ENCODE data around the gene FMC1.
"Not testable (repeated sequence)": the region's sequence is repeated elsewhere in the genome, so short reads cannot be mapped to it uniquely, and the experiment has no call there.

The FMC1 gene

DNA sequence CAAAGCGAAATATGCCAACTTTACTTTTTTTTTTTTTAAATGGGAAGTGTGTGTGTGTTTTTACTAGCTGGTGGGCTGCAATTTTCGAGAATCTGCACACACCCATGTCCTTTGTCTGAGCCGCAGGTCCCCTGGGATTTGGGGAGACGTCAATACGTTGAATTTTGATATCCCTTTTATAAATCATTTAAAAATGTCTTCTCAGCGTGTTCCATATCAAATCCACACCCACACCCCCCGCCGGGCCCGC, 404 bp upstream of the FMC1 start:
- DNase-seq, result peak; percentile 62

DNA sequence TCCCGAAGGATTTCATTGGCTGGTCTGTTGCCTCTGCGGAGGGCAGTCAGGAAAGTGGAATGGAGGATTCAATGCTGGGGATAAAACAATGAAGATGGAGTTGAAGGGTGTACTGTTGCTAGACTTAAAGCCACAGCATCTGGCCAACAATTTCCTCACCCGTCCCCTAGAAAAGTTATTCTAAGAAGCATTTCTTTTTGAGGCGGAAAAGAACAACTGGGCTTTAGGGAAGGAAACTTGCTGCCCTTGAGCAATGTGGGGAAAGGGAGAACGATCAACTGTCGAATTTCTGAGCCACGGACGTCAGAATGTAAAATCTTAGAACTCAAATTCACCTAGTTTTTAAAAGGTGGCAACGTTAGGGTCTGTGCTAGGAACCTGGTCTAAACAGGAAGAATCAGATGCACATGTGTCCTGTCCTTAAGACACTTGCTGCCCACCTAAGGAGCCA, 664 bp downstream of the FMC1 start:
- DNase-seq, result no peak

DNA sequence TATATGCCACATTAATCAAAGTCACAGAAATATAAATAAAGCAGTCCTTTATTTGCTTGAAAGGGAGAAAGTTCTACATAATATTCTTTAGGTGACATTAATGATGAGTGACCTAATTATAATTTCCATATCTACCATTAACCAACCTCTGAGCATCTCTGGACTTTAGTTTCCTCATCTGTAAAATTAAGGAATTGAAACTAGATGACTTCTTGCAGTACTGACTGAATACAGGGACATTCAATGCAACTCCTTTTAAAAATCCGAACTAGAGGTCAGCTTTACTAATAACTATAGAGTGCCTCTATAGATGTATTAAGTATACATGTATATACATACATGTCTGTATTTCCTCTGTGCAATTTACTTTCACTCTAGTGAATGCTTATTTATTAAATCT, 3.9 kb downstream of the FMC1 start:
- no peak for DNase-seq

DNA sequence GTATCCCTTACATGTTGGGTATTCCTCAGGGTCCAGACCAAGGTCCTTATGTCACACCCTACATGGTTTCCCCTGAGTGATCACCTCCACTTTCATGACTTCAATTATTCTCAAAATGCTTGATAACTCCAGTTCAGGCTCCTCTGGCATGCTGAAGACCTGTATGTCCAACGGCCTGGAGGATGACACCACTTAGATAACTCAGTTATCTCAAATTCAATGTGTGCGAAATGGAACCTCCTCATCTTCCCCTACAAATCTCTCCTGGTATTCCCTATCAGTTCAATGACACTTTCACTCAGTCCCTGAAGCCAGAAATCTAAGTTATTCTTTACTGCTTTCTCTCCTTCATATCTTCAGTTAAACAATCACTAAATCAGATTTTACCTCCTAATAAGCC, 9.9 kb downstream of the FMC1 start:
- no peak for DNase-seq

DNA sequence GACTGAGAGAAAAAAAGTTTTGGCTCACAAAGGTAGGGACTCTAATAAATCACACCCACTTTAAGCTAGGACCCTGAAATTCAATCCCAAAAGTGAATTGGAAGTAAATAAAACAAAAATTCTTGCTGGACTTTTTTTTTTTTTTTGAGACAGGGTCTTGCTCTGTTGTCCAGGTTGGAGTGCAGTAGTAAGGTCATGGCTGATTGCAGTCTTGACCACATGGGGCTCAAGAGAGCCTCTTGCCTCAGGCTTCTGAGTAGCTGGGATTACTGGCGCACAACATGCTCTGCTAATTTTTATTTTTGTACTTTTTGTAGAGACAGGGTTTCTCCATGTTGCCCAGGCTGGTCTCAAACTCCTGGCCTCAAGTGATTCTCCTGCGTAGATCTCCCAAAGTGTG, 13.6 kb downstream of the FMC1 start:
- DNase-seq, result no peak

DNA sequence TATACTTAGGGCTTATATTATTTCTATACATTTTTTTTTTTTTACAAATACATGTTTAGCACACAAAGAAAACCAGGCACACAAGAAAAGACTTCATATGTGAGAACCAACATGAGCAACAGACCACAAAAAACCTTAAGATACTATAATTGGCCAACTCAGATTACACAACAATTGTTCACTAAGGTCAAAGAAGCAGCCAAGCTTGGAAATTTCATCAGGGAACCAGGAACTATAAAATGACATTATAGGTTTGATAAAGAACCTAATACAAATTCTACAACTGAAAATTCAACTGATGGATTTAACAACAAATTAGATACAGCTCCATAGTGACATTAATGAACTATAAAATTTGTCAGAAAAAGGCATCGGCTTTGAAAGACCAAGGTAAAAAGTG, 14.2 kb downstream of the FMC1 start:
- DNase-seq, result no peak

DNA sequence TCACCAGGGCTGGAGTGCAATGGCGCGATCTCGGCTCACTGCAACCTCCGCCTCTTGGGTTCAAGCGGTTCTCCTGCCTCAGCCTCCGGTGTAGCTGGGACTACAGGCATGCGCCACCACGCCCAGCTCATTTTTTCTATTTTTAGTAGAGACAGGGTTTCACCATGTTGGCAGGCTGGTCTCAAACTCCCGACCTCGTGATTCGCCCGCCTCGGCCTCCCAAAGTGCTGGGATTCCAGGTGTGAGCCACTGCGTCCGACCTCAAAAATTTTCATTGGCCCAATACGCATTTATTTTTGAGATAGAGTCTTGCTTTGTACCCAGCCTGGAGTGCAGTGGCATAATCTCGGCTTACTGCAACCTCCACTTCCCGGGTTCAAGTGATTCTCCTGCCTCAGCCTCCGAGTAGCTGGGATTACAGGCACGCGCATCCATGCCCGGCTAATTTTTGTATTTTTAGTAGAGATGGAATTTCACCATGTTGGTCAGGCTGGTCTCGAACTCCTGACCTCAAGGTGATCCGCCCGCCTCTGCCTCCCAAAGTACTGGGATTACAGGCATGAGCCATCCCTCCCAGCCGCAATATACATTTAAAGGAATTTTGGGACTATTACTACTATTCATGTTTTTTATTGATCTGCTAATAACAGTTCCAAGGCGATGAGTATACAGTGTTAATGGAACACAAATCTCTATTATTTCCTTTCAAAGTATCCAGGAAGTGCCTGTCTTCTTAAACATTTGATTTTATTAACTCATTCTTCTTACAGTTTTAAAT, 16.8 kb downstream of the FMC1 start:
- not testable (repeated sequence) for DNase-seq

DNA sequence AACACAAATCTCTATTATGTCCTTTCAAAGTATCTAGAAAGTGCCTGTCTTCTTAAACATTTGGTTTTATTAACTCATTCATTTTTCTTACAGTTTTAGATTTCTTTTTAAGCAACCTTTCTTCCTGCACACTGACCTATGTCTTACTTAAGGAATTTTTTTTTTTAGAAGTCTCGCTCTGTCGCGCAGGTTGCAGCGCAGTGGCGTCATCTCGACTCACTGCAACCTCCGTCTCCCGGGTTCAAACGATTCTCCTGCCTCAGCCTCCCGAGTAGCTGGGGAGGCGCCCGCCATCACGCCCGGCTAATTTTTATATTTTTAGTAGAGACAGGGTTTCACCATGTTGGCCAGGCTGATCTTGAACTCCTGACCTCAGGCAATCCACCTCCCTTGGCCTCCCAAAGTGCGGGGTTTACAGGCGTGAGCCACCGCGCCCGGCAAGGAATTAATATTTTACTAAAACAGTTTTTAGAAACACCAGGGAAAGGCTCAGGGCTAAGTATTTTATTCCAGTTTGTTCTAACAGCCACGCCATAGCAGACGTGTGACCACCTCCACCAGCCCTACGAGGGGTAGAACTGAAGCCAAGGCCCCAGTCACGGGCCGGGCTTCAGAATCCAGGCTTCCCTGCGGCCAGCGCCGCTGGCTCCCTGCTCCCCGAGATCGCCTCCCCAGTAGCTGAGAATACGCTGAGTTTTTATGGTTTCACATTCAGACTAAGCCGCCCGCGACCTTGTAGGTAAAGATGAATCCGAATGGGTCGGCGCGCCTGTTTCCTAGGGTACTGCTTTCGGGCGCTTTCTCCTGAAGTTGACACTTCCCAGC, 17.6 kb downstream of the FMC1 start:
- DNase-seq, result no peak

DNA sequence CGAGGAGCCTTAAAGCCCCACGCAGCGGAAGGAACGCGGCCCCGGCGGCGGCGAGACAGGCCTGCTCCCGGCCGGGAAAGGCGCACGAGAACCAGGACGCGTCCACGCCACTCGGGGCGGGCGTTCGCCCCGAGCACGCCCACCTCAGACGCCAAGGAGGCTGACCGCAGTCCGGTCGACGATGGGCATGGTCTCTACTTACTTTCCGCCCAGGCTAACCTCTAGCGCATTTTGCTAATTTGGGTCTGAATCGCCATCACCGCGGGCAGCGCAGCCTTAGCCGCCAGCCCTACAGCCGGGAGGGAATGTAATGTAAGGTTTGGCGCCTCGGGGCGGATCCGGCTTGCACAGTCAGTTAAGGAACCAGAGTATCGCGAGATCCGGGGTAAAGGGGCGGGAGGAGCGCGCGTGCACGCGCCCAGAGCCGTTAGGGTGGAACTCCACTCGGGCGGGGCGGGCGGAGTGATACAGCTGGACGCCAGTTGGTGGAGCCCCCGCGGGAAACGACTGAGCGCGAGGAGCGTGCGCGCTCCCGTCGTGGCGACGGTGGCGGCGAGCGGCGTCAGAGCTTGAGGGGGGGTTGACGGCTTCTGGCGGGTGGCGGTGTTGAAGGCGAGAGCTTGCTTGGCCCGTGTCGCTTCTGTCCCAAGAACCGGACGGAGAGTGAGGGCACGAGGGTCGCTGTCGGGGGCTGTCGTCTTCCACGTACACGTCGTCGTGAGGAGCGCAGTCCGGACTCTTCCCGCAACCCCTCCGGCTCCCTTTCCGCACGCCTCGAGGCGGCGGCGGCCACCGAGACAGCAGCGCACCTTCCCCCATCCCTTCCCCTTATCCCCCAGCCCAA, 18.5 kb downstream of the FMC1 start, which contains the start of gene LUC7L2:
LUC7L2 (plus strand) TSS at position 529 of the 844 bp plus-strand sequence. CDS start 368 bp downstream, outside the sequence.
- DNase-seq, result peak; percentile 98

DNA sequence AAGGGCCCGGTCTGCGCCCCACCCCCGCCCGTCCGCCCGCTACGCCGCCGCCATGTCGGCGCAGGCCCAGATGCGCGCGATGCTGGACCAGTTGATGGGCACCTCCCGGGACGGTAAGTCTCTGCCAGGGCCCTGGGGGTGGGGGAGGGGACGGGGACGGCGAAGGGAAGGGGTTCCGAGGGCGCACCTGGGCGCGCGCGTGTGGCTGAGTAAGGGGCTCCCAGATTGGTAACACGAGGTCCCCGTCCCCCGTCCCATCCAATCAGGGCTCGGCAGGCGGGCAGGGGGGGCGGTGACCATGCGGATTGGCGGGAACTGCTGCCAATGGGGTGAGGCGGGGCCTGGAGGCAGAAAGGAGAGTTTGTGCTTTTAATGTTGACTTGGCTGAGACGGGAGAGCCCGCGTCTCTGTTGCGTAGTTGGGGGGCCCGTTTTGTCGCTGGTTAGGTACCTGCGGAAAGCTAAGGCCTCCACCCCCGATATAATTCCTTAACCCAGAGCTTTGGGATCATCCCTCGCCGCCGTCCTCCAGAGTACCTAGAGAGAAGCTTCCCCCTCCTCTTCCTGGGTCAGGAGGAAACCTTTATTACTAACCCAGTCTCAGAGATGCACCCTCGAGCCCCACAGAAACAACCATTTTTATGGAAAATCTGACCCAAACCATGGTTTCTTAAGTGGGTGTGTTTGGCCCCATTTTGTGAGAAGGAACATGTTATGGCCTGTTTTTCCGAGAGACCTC, 19.2 kb downstream of the FMC1 start:
- DNase-seq, result peak; percentile 87

DNA sequence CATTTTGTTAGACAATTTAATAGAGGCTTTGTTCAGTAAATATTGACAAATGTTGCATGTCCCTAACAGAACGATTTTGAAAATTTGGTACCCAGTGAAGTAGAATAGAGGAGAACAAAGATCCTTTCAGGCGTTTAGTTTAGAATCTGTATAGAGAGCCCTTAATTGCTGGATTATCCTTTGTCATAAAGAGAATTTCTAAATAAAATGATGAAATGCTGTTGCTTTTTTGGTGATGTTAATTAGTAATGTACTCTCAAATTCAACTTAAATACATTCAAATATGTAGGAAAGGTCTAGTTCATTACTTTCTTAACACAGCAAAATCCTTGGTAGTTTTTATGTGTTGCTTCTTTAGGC, 19.8 kb downstream of the FMC1 start:
- DNase-seq, result no peak

DNA sequence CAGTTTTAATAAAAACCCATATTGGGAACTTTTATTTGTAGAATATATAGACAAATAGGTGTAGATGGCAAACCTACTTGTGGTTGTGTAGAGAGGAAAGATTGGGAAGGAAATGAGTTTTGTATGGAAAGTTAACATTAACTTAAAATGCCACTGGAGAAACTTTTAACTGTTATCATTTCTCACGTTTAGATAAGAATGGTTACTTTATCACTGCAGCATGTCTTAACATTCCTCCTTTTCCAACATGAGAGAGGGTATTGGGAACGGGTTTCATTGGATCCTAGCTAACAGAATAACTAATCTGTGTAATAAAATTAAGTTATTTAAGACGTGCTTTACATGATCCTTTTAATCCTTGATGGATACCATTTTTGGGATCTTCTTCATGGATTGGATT, 20.4 kb downstream of the FMC1 start:
- DNase-seq, result no peak

DNA sequence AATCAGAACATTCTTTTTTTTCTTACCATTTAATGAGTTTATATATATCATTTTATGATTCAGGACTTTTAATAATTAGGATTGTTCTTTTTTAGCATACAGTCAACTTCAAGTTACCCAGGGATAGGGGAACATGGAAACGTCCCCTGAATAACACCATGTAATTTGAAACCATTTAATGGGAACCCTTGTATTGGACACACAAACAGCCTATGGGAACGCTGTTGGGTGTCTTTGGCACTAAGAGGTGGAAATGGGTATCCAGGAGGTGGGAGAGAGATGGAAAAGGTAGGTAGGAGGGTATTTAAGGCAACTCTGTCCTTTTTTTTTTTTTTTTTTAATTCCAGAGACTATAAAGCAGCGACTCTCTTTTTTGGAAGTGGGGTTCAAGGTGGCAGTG, 21.2 kb downstream of the FMC1 start:
- DNase-seq, result no peak

DNA sequence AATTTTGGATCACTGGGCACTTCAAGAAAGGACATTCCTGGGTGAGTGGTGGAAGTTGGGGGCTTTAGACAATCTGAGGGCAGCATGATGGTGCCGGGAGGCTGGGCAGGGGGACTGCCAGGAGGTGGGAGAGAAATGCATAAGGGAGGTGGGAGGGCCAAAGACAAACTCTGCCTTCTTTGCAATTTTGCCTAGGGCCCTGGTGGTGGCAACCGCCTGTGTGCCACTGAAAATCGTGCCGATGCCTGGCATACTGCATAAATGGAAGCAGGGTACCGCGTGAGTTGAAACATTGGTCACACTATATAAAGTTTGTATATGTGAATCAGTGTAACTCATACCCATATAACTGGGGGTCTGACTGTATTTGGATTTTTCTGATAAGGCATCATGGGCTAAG, 21.8 kb downstream of the FMC1 start:
- no peak for DNase-seq

DNA sequence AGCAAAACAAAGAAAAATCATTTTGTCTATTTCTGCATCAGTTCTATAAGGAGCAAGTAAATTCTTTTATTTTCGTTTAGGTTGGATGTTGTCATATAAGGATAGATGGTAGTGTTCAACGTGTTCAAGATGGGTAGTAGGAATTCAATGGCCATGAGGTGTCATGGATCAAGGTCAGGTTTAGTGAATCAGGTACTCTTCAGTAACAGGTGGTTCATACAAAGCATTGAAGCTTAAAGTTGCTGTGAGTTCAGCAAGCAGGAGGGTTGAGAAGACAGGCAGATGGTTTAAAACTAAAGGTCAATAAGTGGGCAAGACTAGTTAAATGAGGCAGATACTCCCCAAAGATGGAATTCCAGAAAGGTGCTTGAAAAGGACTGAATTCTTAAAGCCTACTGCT, 24.2 kb downstream of the FMC1 start:
- no peak for DNase-seq

DNA sequence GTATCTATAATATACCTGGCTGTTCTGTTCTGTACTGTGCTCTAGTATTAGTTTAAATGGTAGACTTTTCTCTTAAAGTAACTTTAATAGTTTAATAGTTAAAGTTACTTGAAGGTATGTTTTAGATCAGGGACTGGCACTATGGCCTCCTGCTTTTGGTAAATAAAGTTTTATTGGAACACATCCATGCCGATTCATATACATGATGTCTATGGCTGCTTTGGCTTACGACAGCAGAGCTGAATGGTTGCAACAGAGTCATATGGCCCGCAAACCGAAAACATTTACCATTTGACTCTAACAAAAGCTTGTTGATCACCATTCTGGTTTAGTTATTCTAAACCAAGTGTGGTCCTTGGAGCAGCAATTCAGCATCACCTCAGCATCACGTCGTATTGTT, 25.3 kb downstream of the FMC1 start:
- no peak for DNase-seq

DNA sequence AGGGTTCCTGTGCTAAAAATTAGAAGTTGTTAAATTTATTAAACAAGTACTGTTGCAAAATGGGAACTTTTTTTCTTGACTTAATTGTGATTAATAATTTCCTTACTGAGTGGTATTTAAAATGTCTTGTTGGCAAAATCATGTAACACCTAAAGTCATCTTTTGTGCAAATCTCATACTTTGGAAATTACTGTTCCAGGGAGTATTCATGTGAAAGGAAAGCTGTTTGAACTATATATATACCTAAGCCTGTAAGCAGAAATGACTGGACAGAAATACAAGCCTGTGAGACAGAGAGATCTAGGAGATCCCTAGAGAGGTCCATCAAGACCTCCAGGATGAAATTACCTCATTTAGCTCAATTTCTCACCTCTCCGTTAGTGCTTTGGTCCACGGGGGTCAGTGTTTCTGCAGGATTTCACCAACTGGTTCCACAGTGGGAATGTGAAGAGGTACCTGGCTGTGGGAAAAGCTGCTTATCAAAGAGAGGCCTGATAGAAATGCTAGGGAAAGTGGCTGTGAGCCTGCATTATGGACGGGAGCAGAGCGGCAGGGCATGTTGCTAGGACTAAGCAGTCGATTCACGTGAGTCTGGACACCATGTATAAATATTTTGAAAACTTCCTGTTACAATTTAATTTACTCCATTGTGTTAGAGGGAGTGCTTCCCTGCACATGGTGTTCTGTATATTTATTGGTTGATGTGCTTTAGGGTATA, 26.5 kb downstream of the FMC1 start:
- no peak for DNase-seq

DNA sequence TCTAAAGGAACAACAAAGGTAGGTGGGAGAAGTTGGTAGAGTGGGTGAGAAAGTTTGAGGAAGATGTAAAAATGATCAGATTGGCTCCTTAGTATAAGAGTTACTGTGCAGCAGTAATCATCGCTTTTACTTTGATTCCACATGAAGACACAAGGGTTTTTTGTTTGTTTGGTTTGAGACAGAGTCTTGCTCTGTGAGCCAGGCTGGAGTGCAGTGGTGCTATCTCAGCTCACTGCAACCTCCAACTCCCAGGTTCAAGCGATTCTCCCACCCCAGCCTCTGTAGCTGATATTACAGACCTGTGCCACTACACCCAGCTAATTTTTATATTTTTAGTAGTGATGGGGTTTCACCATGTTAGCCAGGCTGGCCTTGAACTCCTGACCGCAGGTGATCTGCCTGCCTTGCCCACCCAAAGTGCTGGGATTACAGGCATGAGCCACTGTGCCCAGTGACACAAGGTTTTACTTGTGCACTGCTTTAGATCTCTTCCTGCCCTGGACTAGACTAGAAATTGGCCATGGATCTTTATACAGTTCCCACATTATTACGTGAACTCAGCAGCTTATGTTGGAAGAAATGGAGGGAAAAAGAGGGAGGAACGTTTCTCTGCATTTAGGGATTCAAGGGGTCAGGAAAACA, 29.3 kb downstream of the FMC1 start:
- no peak for DNase-seq

DNA sequence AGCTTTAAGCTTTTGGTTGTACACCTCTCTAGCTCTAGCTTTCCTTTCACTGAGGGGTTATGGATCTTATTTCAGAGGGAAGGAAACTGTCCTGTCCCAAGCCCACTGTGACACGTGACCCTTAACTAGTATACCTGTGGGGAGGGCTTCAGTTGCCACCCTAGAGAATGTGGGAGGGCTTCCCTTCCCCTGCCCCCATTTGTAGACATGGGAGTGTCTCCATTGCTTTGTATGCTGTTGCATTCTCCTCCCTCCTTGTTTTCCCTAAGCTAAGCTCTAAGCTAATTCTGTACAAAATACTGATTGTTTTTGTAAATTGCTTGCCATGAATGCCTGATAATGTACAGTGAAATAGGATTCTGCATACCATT, 29.8 kb downstream of the FMC1 start:
- DNase-seq, result no peak

DNA sequence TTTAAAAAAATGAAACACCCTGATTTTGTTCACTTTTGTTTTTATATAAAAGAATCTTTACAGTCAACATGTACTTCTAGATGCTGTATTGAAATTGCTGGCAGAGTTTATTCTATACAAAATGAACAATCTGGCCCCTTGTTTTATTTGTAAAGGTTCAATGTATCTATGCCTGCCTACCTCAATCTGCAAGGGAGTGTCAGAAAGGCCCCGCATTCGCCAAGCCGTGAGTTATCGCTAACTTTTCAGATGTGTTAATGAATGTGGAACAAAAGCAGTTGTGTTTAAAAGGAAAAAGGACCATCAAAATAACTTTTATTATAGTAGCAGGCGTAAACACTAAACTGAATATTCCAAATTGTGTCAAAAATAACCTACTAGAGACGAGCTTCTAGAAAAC, 33.1 kb downstream of the FMC1 start:
- DNase-seq, result no peak

DNA sequence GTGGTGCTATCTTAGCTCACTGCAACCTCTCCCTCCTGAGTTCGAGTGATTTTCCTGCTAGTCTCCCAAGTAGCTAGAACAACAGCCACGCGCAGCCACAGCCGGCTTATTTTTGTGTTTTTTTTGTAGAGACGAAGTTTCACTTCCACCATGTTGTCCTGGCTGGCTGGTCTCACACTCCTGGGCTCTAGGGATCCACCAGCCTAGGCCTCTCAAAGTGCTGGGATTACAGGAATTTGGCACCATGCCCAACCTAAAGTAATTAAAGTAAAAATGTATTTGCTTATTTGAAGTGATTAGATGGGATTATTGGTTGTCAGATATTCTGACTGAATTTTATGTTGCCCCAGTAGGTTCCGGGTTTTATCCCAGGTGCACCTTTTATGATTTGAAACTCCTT, 41.3 kb downstream of the FMC1 start:
- DNase-seq, result no peak

DNA sequence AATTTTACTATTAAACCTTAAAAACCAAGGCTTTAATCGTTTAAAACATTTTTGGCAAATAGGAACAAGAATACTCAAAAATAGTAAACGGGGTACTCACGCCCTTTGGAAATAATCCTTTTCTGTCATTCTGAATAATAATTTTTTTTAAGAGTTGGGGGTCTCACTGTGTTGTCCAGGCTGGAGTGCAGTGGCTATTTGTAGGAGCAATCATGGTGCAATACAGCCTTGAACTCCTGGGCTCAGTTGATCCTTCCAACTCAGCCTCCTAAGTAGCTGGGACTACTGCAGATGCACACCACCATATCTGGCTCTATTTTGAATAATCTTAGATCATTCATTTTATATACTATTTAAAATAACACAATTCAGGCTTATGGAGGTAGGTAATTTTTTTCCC, 43.5 kb downstream of the FMC1 start:
- DNase-seq, result no peak
